Caco-2 (cell line): ENCODE results near the gene MTMR12. TPM values are rescaled to one million over a fixed set of nuclear protein-coding genes. Genes with fewer than 3 reads are reported as not detected.
"Not testable (repeated sequence)": the region's sequence is repeated elsewhere in the genome, so short reads cannot be mapped to it uniquely, and the experiment has no call there.

Experiments used
- BruUV-seq: library from RNA; stranded (reverse); fragments of 400-500 nt; replicated peaks from 2 replicates; lab custom pipeline; 2021; lab: Mats Ljungman, UMichigan
- CTCF ChIA-PET: fragments of 300-600 bp; sonication (Branson Sonifier 250); formaldehyde crosslinking; loops from one replicate; lab custom pipeline; 2022; ENCODE audit warnings: antibody characterized with exemption; lab: Charles Lee
- POLR2A ChIA-PET: fragments of 300-600 bp; sonication (Branson Sonifier 250); formaldehyde crosslinking; loops from one replicate; lab custom pipeline; 2022; ENCODE audit warnings: antibody characterized with exemption; lab: Charles Lee
- DNase-seq, 2 experiments: peaks; one replicate each; pipeline versions ENCODE4 v3.0.0 to v3.0.0-alpha.2; 2020 to 2022
- H3K27me3 ChIP-seq: replicated peaks from 2 replicates; pipeline ENCODE4 v1.6.0; 2011; ENCODE audit warnings: low read length; ENCODE audit not compliant: control insufficient read depth, insufficient read depth
- H3K36me3 ChIP-seq: 2 replicates; pipeline ENCODE4 v1.5.1; 2011; ENCODE audit warnings: low read length; ENCODE audit not compliant: control insufficient read depth, insufficient read depth
- H3K4me1 ChIP-seq: fragments of 250-450 bp; sonication (Bioruptor Pico); 2 replicates; pipeline ENCODE4 v1.5.1; 2020; ENCODE audit warnings: mild to moderate bottlenecking
- H3K4me3 ChIP-seq: 2 replicates; pipeline ENCODE4 v1.5.1; 2011; ENCODE audit warnings: low read depth, mild to moderate bottlenecking, control low read depth, low read length
- H3K9me3 ChIP-seq: fragments of 250-450 bp; sonication (Bioruptor Pico); 2 replicates; pipeline ENCODE4 v1.5.1; 2020; ENCODE audit warnings: mild to moderate bottlenecking, moderate library complexity
- H3K27ac Mint-ChIP-seq: one replicate; pipeline ENCODE4 v1.8.0; 2022; ENCODE audit warnings: mixed read lengths; ENCODE audit not compliant: unreplicated experiment
- H3K27me3 Mint-ChIP-seq: one replicate; pipeline ENCODE4 v1.8.0; 2022; ENCODE audit warnings: mixed read lengths; ENCODE audit not compliant: insufficient read depth, unreplicated experiment
- H3K36me3 Mint-ChIP-seq: one replicate; pipeline ENCODE4 v1.8.0; 2022; ENCODE audit warnings: mild to moderate bottlenecking, mixed read lengths; ENCODE audit not compliant: insufficient read depth, unreplicated experiment
- H3K4me1 Mint-ChIP-seq: one replicate; pipeline ENCODE4 v1.8.0; 2022; ENCODE audit warnings: low read depth, mixed read lengths; ENCODE audit not compliant: unreplicated experiment
- H3K4me3 Mint-ChIP-seq: one replicate; pipeline ENCODE4 v1.8.0; 2022; ENCODE audit warnings: mild to moderate bottlenecking, moderate library complexity, mixed read lengths; ENCODE audit not compliant: unreplicated experiment
- H3K9me3 Mint-ChIP-seq: one replicate; pipeline ENCODE4 v1.8.0; 2022; ENCODE audit warnings: mixed read lengths; ENCODE audit not compliant: unreplicated experiment
- intact Hi-C: fragments of 100-400 bp; cut with micrococcal nuclease; formaldehyde crosslinking; loops from one replicate; pipeline ENCODE4 v1.10.0; 2022; ENCODE audit not compliant: unreplicated experiment
- total RNA-seq: library from RNA; stranded (reverse); gene quantifications from 2 replicates; pipeline ENCODE4 v1.2.3, GENCODE V29; 2022
- TF ChIP-seq, protein P1 (sequence below), 2 experiments: fragments of 200-600 bp in 1 of 2; IDR thresholded peaks; 1 replicate in 1 of 2; 2 replicates in 1 of 2; pipeline versions ENCODE4 v1.5.1 to v1.8.0; 2011 to 2022; ENCODE audit warnings: antibody characterized with exemption in 1 of 2, control low read depth in 1 of 2, inconsistent platforms in 1 of 2, low read depth in 1 of 2, low read length in 1 of 2, mild to moderate bottlenecking in 1 of 2, moderate library complexity in 1 of 2; ENCODE audit not compliant: insufficient read depth in 1 of 2, severe bottlenecking in 1 of 2, unreplicated experiment in 1 of 2

Gene MTMR12
- total RNA-seq, 1 experiment from 2014 or later: 35.1 TPM

DNA sequence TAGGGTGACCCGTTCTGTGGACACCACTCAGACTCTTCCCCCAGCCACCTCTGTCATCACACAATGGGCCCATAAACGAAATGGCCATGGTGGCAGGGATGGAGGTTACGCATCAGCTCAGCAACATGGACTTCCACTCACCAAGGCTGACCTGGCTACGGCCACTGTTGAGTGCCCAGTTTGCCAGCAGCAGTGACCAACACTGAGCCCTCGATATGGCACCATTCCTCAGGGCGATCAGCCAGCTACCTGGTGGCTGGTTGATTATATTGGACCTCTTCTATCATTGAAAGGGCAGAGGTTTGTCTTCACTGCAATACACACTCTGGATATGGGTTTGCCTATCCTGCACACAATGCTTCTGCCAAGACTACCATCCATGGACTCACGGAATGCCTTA, 21.1 kb downstream of the MTMR12 start:
- no peak for DNase-seq
- no peaks in the 10 kb centered on the region for H3K27me3 Mint-ChIP-seq
- ChIA-PET POLR2A (no interaction called here), CTCF (no interaction called here)
- H3K27me3 ChIP-seq: no peaks in the 10 kb centered on the region
- peaks cover 5% of the 10 kb centered on the region; the same call in 1 of the 2 replicates for H3K4me1 ChIP-seq
- H3K4me3 ChIP-seq: no peak overlapping the region
- intact Hi-C loops: no loop called here
- TF ChIP-seq, protein P1, sequence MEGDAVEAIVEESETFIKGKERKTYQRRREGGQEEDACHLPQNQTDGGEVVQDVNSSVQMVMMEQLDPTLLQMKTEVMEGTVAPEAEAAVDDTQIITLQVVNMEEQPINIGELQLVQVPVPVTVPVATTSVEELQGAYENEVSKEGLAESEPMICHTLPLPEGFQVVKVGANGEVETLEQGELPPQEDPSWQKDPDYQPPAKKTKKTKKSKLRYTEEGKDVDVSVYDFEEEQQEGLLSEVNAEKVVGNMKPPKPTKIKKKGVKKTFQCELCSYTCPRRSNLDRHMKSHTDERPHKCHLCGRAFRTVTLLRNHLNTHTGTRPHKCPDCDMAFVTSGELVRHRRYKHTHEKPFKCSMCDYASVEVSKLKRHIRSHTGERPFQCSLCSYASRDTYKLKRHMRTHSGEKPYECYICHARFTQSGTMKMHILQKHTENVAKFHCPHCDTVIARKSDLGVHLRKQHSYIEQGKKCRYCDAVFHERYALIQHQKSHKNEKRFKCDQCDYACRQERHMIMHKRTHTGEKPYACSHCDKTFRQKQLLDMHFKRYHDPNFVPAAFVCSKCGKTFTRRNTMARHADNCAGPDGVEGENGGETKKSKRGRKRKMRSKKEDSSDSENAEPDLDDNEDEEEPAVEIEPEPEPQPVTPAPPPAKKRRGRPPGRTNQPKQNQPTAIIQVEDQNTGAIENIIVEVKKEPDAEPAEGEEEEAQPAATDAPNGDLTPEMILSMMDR (IDR thresholded peaks at IDR 0.05; ENCODE audit: insufficient read depth in 1 of 2, low read depth in 1 of 2, low read length in 1 of 2, severe bottlenecking in 1 of 2, unreplicated experiment in 1 of 2): no peak
- peak overlapping the region; percentile 53 for H3K27ac Mint-ChIP-seq
- peaks cover 17% of the 10 kb centered on the region for H3K4me1 Mint-ChIP-seq
- no peaks in the 10 kb centered on the region for H3K9me3 Mint-ChIP-seq
- H3K36me3 ChIP-seq: no peaks in the 10 kb centered on the region; the same call in 1 of the 2 replicates
- BruUV-seq: no TSS peak
- H3K4me3 Mint-ChIP-seq: no peak overlapping the region
- H3K9me3 ChIP-seq: no peaks in the 10 kb centered on the region
- H3K36me3 Mint-ChIP-seq: peaks cover 37% of the 10 kb centered on the region

DNA sequence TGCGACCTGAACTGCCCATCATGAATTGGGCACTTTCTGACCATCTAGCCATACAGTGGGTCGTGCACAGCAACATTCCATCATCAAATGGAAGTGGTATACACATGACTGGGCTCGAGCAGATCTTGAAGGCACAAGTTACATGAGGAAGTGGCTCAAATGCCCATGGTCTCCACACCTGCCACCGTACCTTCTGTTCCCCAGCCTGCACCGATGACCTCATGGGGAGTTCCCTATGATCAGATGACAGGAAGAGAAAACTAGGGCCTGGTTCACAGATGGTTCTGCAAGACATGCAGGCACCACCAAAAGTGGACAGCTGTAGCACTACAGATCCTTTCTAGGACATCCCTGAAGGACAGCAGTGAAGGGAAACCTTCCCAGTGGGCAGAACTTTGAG, 21.8 kb downstream of the MTMR12 start:
- POLR2A ChIA-PET: no interaction called here
- peak overlapping the region; percentile 53 for H3K27ac Mint-ChIP-seq
- BruUV-seq: no TSS peak
- DNase-seq: no peak
- intact Hi-C loops: no loop called here
- Histone ChIP-seq H3K9me3 (no peaks in the 10 kb centered on the region), H3K36me3 (no peaks in the 10 kb centered on the region; the same call in 1 of the 2 replicates), H3K4me3 (no peak overlapping the region), H3K27me3 (no peaks in the 10 kb centered on the region), H3K4me1 (peaks cover 6% of the 10 kb centered on the region; the same call in 1 of the 2 replicates)
- H3K4me3 Mint-ChIP-seq: no peak overlapping the region
- peaks cover 19% of the 10 kb centered on the region for H3K4me1 Mint-ChIP-seq
- H3K36me3 Mint-ChIP-seq: peaks cover 31% of the 10 kb centered on the region
- H3K27me3 Mint-ChIP-seq: no peaks in the 10 kb centered on the region
- TF ChIP-seq, protein P1 (IDR thresholded peaks at IDR 0.05; ENCODE audit: insufficient read depth in 1 of 2, low read depth in 1 of 2, low read length in 1 of 2, severe bottlenecking in 1 of 2, unreplicated experiment in 1 of 2): no peak
- H3K9me3 Mint-ChIP-seq: no peaks in the 10 kb centered on the region
- CTCF ChIA-PET: no interaction called here

DNA sequence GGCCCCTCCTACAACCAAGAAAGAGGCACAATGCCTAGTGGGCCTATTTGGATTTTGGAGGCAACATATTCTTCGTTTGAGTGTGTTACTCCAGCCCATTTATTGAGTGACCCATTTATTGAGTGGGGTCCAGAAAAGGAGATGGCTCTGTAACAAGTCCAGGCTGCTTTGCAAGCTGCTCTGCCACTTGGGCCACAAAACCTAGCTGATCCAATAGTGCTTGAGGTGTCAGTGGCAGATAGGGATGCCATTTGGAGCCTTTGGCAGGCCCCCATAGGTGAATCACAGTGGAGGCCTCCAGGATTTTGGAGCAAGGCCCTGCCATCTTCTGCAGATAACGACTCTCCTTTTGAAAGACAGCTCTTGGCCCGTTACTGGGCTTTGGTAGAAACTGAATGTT, 22.2 kb downstream of the MTMR12 start:
- H3K36me3 ChIP-seq, POLR2A ChIA-PET, H3K27ac Mint-ChIP-seq, DNase-seq, H3K27me3 ChIP-seq, intact Hi-C loops, H3K9me3 ChIP-seq, H3K27me3 Mint-ChIP-seq, H3K9me3 Mint-ChIP-seq, CTCF ChIA-PET, H3K4me3 Mint-ChIP-seq, BruUV-seq, H3K4me3 ChIP-seq: not testable (repeated sequence)
- H3K4me1 ChIP-seq: peaks cover 10% of the 10 kb centered on the region; the same call in 1 of the 2 replicates
- Mint-ChIP-seq H3K36me3 (peaks cover 28% of the 10 kb centered on the region), H3K4me1 (peaks cover 19% of the 10 kb centered on the region)

DNA sequence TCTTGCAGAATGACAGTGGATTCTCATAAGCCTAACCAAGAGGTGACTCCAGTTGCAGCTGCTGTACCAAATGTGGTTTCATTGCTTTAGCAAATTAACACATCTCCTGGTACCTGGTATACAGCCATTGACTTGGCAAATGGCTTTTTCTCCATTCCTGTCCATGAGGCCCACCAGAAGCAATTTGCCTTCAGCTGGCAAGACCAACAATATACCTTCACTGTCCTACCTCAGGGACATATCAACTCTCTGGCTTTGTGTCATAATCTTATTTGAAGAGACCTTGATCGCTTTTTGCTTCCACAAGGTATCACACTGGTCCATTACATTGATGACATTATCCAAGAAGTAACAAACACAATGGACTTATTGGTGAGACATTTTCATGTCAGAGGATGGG, 22.8 kb downstream of the MTMR12 start:
- Mint-ChIP-seq H3K4me1 (peaks cover 19% of the 10 kb centered on the region), H3K36me3 (peaks cover 27% of the 10 kb centered on the region)
- peaks cover 10% of the 10 kb centered on the region; the same call in 1 of the 2 replicates for H3K4me1 ChIP-seq
- BruUV-seq, intact Hi-C loops, POLR2A ChIA-PET, H3K27ac Mint-ChIP-seq, H3K27me3 Mint-ChIP-seq, H3K36me3 ChIP-seq, H3K4me3 Mint-ChIP-seq, H3K9me3 ChIP-seq, H3K9me3 Mint-ChIP-seq, H3K27me3 ChIP-seq, DNase-seq, H3K4me3 ChIP-seq, CTCF ChIA-PET: not testable (repeated sequence)

DNA sequence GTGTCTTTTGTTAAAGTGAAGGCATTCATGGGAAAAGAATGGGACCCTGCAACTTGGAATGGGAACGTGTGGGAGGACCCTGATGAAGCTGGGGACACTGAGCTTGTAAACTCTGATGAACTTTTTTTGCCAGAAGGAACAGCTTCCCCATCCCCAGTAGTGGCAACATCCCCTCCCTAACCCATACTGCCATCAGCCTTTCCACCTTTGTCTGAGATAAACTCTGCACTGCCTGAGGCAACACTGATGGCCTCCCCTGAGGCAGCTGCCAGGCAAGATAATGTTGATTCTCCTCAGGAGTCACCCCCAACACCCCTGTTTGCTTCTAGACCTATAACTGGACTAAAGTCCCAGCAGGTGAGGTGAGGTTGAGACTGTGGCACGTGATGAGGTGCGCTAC, 24.6 kb downstream of the MTMR12 start:
- H3K36me3 ChIP-seq, BruUV-seq, H3K4me3 Mint-ChIP-seq, H3K27me3 ChIP-seq, POLR2A ChIA-PET, intact Hi-C loops, CTCF ChIA-PET, H3K9me3 ChIP-seq, DNase-seq, H3K4me3 ChIP-seq, H3K9me3 Mint-ChIP-seq, H3K27me3 Mint-ChIP-seq: not testable (repeated sequence)
- H3K4me1 Mint-ChIP-seq: peaks cover 19% of the 10 kb centered on the region
- H3K4me1 ChIP-seq: peaks cover 16% of the 10 kb centered on the region
- H3K27ac Mint-ChIP-seq: peak overlapping the region; percentile 34
- H3K36me3 Mint-ChIP-seq: peaks cover 15% of the 10 kb centered on the region

DNA sequence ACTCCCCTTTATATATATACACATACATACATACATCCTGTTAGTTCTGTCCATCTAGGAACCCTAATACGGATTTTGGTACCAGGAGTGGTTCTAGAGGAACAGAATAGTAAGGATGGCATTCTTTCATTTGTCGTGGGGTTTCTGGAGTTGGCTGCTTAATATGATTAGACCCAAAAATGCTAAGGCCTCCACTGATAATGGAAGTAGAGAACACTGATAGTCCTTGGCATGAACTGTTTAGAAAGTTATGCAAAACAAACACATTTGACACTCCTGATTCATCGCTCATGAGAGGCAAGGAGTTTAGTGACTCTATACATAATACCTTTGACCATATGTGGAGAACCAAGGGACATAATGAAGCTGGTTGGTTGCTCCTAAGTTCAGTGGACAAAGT, 25.2 kb downstream of the MTMR12 start:
- POLR2A ChIA-PET: not testable (repeated sequence)

More for the DNA sequence above, 25.2 kb downstream of the MTMR12 start:
- H3K27me3 Mint-ChIP-seq, DNase-seq, H3K9me3 ChIP-seq, BruUV-seq, CTCF ChIA-PET, H3K4me3 Mint-ChIP-seq, H3K27me3 ChIP-seq, H3K36me3 ChIP-seq, H3K9me3 Mint-ChIP-seq, H3K4me3 ChIP-seq, intact Hi-C loops, H3K27ac Mint-ChIP-seq: not testable (repeated sequence)
- H3K36me3 Mint-ChIP-seq: peaks cover 15% of the 10 kb centered on the region
- H3K4me1 ChIP-seq: peaks cover 16% of the 10 kb centered on the region
- H3K4me1 Mint-ChIP-seq: peaks cover 19% of the 10 kb centered on the region
